ENCODE measurements around the gene ZDHHC13.
"Not testable (repeated sequence)": the region's sequence is repeated elsewhere in the genome, so short reads cannot be mapped to it uniquely, and the experiment has no call there.

The ZDHHC13 gene

GRCh38 chr11:19134004-19134403, 17.0 kb downstream of the ZDHHC13 start:
- H3K27me3 ChIP-seq (replicated peaks; ENCODE audit: control insufficient read depth, insufficient read depth, low read length) = no peaks in the 10 kb centered on the region
- no peak for DNase-seq (ENCODE audit: extremely low read depth, insufficient read length)
- no peak overlapping the region for H3K4me3 ChIP-seq (replicated peaks; ENCODE audit: low read depth, low read length)
- no peaks in the 10 kb centered on the region for H3K36me3 ChIP-seq (ENCODE audit: control insufficient read depth, insufficient read depth, low read length)
- no peak for TF ChIP-seq CTCF (IDR thresholded peaks at IDR 0.05; ENCODE audit: insufficient read depth, low read length, poor library complexity, severe bottlenecking)

GRCh38 chr11:19136884-19137283, 19.9 kb downstream of the ZDHHC13 start:
- H3K27me3 ChIP-seq (replicated peaks; ENCODE audit: control insufficient read depth, insufficient read depth, low read length); H3K36me3 ChIP-seq (ENCODE audit: control insufficient read depth, insufficient read depth, low read length); H3K4me3 ChIP-seq (replicated peaks; ENCODE audit: low read depth, low read length); DNase-seq (ENCODE audit: extremely low read depth, insufficient read length): not testable (repeated sequence)

GRCh38 chr11:19145319-19145718, 28.4 kb downstream of the ZDHHC13 start:
- no peak for DNase-seq (ENCODE audit: extremely low read depth, insufficient read length)
- TF ChIP-seq CTCF (IDR thresholded peaks at IDR 0.05; ENCODE audit: insufficient read depth, low read length, poor library complexity, severe bottlenecking) = no peak
- Histone ChIP-seq H3K27me3 (replicated peaks; ENCODE audit: control insufficient read depth, insufficient read depth, low read length) (no peaks in the 10 kb centered on the region), H3K4me3 (replicated peaks; ENCODE audit: low read depth, low read length) (no peak overlapping the region), H3K36me3 (ENCODE audit: control insufficient read depth, insufficient read depth, low read length) (no peaks in the 10 kb centered on the region; the same call in 1 of the 2 replicates)

- H3K36me3 ChIP-seq (ENCODE audit: control insufficient read depth, insufficient read depth, low read length) = peaks cover 7% of the 10 kb centered on the region
- DNase-seq (ENCODE audit: extremely low read depth, insufficient read length) = no peak
- H3K27me3 ChIP-seq (replicated peaks; ENCODE audit: control insufficient read depth, insufficient read depth, low read length) = no peaks in the 10 kb centered on the region
- H3K4me3 ChIP-seq (replicated peaks; ENCODE audit: low read depth, low read length) = no peak overlapping the region
- no peak for TF ChIP-seq CTCF (IDR thresholded peaks at IDR 0.05; ENCODE audit: insufficient read depth, low read length, poor library complexity, severe bottlenecking)
Observed at GRCh38 chr11:19156892-19157291, 39.9 kb downstream of the ZDHHC13 start.

GRCh38 chr11:19160847-19161246, 43.9 kb downstream of the ZDHHC13 start:
- no peak for TF ChIP-seq CTCF (IDR thresholded peaks at IDR 0.05; ENCODE audit: insufficient read depth, low read length, poor library complexity, severe bottlenecking)
- peaks cover 5% of the 10 kb centered on the region for H3K36me3 ChIP-seq (ENCODE audit: control insufficient read depth, insufficient read depth, low read length)
- no peak for DNase-seq (ENCODE audit: extremely low read depth, insufficient read length)
- H3K4me3 ChIP-seq (replicated peaks; ENCODE audit: low read depth, low read length) = no peak overlapping the region
- H3K27me3 ChIP-seq (replicated peaks; ENCODE audit: control insufficient read depth, insufficient read depth, low read length) = no peaks in the 10 kb centered on the region

- Histone ChIP-seq H3K36me3 (ENCODE audit: control insufficient read depth, insufficient read depth, low read length) (peaks cover 5% of the 10 kb centered on the region), H3K27me3 (replicated peaks; ENCODE audit: control insufficient read depth, insufficient read depth, low read length) (no peaks in the 10 kb centered on the region), H3K4me3 (replicated peaks; ENCODE audit: low read depth, low read length) (no peak overlapping the region)
- DNase-seq (ENCODE audit: extremely low read depth, insufficient read length) = no peak
- TF ChIP-seq CTCF (IDR thresholded peaks at IDR 0.05; ENCODE audit: insufficient read depth, low read length, poor library complexity, severe bottlenecking) = no peak
Observed at GRCh38 chr11:19161651-19162050, 44.7 kb downstream of the ZDHHC13 start.
